HepG2 (cell line): Measurements from ENCODE around the gene PSMD1. TPM values are rescaled to one million over a fixed set of nuclear protein-coding genes. Genes with fewer than 3 reads are reported as not detected.

ENCODE experiments used
- ARID2 ChIP-seq: sonication (generic); formaldehyde crosslinking; IDR thresholded peaks from 2 replicates; pipeline ENCODE4 v1.8.1; 2022; ENCODE audit warnings: mild to moderate bottlenecking, missing genetic modification reagents, borderline replicate concordance
- ATF1 ChIP-seq: IDR thresholded peaks from 2 replicates; pipeline ENCODE4 v1.6.1; 2016; ENCODE audit warnings: mild to moderate bottlenecking, control low read depth
- EP300 ChIP-seq, 3 experiments: sonication (generic) in 1 of 3; formaldehyde crosslinking in 1 of 3; IDR thresholded peaks; 2 replicates each; pipeline versions ENCODE4 v1.5.1 to v1.6.1; 2011 to 2020; ENCODE audit warnings: low read depth in 2 of 3, low read length in 2 of 3, borderline replicate concordance in 1 of 3, improper control_type of control experiment in 1 of 3, mild to moderate bottlenecking in 1 of 3, missing genetic modification reagents in 1 of 3, moderate library complexity in 1 of 3
- KAT7 ChIP-seq: IDR thresholded peaks from 2 replicates; pipeline ENCODE4 v1.6.1; 2018; ENCODE audit warnings: borderline replicate concordance, missing compliant biosample characterization
- NR2F1 ChIP-seq, 2 experiments: fragments of 450-650 bp in 1 of 2; formaldehyde crosslinking in 1 of 2; IDR thresholded peaks; 2 replicates each; pipeline versions ENCODE4 v1.5.0 to v1.6.1; 2016 to 2020; ENCODE audit warnings: mild to moderate bottlenecking in 1 of 2, missing compliant biosample characterization in 1 of 2, missing genetic modification reagents in 1 of 2, moderate library complexity in 1 of 2
- NRL ChIP-seq: sonication (generic); formaldehyde crosslinking; IDR thresholded peaks from 2 replicates; pipeline ENCODE4 v1.5.0; 2020; ENCODE audit warnings: missing genetic modification reagents, mild to moderate bottlenecking, moderate library complexity, borderline replicate concordance
- SYNCRIP ChIP-seq: fragments of 200-400 bp; formaldehyde crosslinking; IDR thresholded peaks from 2 replicates; pipeline ENCODE4 v1.6.1; 2018; ENCODE audit warnings: mild to moderate bottlenecking, low read depth, low read length; ENCODE audit not compliant: insufficient read depth
- ZBTB7A ChIP-seq: sonication (generic); formaldehyde crosslinking; IDR thresholded peaks from 2 replicates; pipeline ENCODE4 v1.8.0; 2022; ENCODE audit warnings: mild to moderate bottlenecking, missing genetic modification reagents
- ZFY ChIP-seq: sonication (generic); formaldehyde crosslinking; IDR thresholded peaks from 2 replicates; pipeline ENCODE4 v1.4.0; 2020; ENCODE audit warnings: missing genetic modification reagents
- ZNF33A ChIP-seq: sonication (generic); formaldehyde crosslinking; IDR thresholded peaks from 2 replicates; pipeline ENCODE4 v1.5.1; 2020; ENCODE audit warnings: missing genetic modification reagents, mild to moderate bottlenecking, moderate library complexity, borderline replicate concordance
- ZNF407 ChIP-seq: sonication (generic); formaldehyde crosslinking; IDR thresholded peaks from one replicate; pipeline ENCODE4 v1.5.1; 2020; ENCODE audit warnings: mild to moderate bottlenecking, missing genetic modification reagents; ENCODE audit errors: not compliant biosample characterization
- ZNF563 ChIP-seq: sonication (generic); formaldehyde crosslinking; IDR thresholded peaks from 2 replicates; pipeline ENCODE4 v1.8.0; 2022; ENCODE audit warnings: mild to moderate bottlenecking, moderate library complexity, missing genetic modification reagents
- ZNF570 ChIP-seq: sonication (generic); formaldehyde crosslinking; IDR thresholded peaks from 2 replicates; pipeline ENCODE4 v1.4.0; 2020; ENCODE audit warnings: mild to moderate bottlenecking, missing genetic modification reagents, borderline replicate concordance
- ZNF646 ChIP-seq: sonication (generic); formaldehyde crosslinking; IDR thresholded peaks from 2 replicates; pipeline ENCODE4 v1.9.0; 2021; ENCODE audit warnings: mild to moderate bottlenecking, missing genetic modification reagents
- polyA plus RNA-seq, 8 experiments: library from polyadenylated mRNA; depleted of rRNA in 3 of 8; stranded (reverse) in 7 of 8; unstranded in 1 of 8; fragments of >200 nt; fragmentation: Illumina TruSeq in 4 of 8; extraction: Trizol in 4 of 8; gene quantifications; 2 replicates each; pipeline versions ENCODE4 v1.2.1 to v1.2.3, GENCODE V29; 2011 to 2016; ENCODE audit warnings: low read depth in 4 of 8, missing spikeins in 1 of 8, mixed read lengths in 1 of 8; ENCODE audit not compliant: insufficient read depth in 1 of 8
- total RNA-seq, 5 experiments: library from RNA; depleted of rRNA; stranded (reverse); fragments of >200 nt; fragmentation: Illumina TruSeq; extraction: Trizol; gene quantifications; 2 replicates each; pipeline ENCODE4 v1.2.3, GENCODE V29; 2016; ENCODE audit warnings: low read depth in 1 of 5

The PSMD1 gene
- total and polyA plus RNA-seq, 2 of the 13 experiments (the other 11 are each of a cell fraction or from before 2014, with no cell fraction given) = 136 to 191 TPM

DNA sequence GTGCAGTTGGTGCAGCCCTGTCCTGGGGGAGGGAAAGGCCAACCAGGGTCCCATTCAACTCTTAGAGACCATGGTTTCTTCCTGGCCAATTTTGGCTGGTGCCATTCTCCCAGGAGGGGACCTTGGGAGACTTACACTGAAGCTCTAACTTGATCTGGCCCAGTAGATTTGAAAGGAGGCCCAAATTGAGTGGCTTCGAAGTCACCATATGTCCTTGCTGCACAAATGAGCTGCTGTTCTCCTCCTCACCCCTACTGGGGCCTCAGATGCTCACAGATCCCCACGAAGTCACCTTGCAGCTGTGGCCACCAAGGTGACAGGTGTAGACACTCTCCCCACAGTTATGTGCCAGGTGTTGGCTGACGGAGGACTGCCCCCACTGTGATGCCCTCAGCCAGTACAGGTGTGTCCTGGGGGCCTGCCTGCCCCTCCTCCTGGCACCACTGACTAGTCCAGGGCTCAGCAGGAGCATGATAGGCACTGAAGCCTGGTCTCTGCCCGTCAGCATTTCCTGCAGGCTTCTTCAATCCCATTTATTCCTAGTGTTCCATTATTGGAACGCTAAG, 24.0 kb upstream of the PSMD1 start (continued):
- no peak for TF ChIP-seq ZNF407 (CRISPR knock-in tag)
- no peak for TF ChIP-seq ZBTB7A (CRISPR knock-in tag)
- 0 out of 2 replicates have a peak, but pooled peaks have one; percentile 35 for TF ChIP-seq NRL
- TF ChIP-seq ZNF563 (CRISPR knock-in tag) = no peak
- TF ChIP-seq ZFY (CRISPR knock-in tag) = no peak
- TF ChIP-seq ATF1 (CRISPR knock-in tag) = no peak
- TF ChIP-seq KAT7 (CRISPR knock-in tag) = no peak
- no peak for TF ChIP-seq ZNF33A (CRISPR knock-in tag)
- TF ChIP-seq ZNF570 = no peak
- no peak for TF ChIP-seq ARID2 (CRISPR knock-in tag)
- no peak for TF ChIP-seq SYNCRIP
- no peak for TF ChIP-seq ZNF646 (CRISPR knock-in tag)
- TF ChIP-seq NR2F1 (CRISPR knock-in tag; IDR thresholded peaks at IDR 0.05) = no peak
- TF ChIP-seq EP300 (IDR thresholded peaks at IDR 0.05; ENCODE audit: low read depth in 2 of 2, low read length in 2 of 2) = no peak
- no peak for TF ChIP-seq EP300 (CRISPR knock-in tag; IDR thresholded peaks at IDR 0.05; ENCODE audit: borderline replicate concordance)
